ENCODE results near the gene TUBGCP3.

TUBGCP3 gene

DNA sequence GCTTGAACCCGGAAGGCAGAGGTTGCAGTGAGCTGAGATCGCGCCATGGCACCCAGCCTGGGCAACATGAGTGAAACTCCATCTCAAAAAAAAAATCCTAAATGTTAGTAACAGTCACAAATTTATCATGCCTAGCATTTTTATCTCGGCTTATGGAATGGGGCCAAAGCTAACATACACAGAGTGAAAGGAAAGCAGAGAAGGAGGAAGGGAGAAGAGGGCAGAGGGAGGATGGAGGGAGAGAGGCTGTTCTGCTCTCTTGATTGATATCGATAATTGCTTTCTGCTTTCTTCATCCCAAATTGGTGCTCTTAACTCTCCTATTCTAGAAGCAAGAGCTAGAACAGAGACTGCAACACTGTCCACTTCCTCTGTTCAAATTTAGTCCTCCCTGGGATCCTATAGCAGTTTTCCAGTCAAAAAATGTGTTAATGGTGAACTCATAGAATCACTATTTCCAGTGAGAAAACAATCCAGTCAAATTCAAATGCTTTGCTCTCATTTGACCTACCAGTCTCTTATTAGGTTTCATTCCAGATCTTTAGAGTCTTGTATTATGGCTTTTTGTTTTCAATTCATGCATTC lies 15.8 kb upstream of the TUBGCP3 start:
- in situ Hi-C loops (cut with MboI; ENCODE audit: low pct_unique_long_range_greater_than_20kb, low sequenced_read_pairs, unreplicated experiment): loop anchor here (25.0 kb wide), 1 partner anchor 1141 kb away; no protein-coding TSS in a partner anchor
- TF ChIP-seq, protein P1, sequence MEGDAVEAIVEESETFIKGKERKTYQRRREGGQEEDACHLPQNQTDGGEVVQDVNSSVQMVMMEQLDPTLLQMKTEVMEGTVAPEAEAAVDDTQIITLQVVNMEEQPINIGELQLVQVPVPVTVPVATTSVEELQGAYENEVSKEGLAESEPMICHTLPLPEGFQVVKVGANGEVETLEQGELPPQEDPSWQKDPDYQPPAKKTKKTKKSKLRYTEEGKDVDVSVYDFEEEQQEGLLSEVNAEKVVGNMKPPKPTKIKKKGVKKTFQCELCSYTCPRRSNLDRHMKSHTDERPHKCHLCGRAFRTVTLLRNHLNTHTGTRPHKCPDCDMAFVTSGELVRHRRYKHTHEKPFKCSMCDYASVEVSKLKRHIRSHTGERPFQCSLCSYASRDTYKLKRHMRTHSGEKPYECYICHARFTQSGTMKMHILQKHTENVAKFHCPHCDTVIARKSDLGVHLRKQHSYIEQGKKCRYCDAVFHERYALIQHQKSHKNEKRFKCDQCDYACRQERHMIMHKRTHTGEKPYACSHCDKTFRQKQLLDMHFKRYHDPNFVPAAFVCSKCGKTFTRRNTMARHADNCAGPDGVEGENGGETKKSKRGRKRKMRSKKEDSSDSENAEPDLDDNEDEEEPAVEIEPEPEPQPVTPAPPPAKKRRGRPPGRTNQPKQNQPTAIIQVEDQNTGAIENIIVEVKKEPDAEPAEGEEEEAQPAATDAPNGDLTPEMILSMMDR (IDR thresholded peaks at IDR 0.05; ENCODE audit: extremely low read depth, insufficient read depth, missing control alignments): no peak
- no peak for DNase-seq (ENCODE audit: low spot score)

DNA sequence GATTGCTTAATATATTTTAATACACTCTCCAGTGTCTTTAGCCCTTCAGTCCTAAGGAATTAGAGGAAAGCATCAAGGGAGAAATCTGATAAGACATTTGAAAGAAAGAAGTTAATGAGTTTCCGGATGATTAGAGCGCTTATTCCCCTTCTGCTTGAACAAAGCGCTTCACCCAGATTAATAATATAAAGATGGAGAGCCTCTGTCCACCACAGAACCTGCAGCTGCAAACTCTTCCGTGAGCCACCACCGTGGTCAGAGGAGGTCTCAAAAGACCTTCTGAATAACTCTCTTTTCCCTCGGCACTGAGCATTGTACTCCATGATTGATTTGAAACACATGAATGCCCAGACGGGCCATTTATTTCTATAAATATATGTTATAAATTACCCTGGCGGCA lies 14.2 kb upstream of the TUBGCP3 start:
- TF ChIP-seq, protein P1 (IDR thresholded peaks at IDR 0.05; ENCODE audit: extremely low read depth, insufficient read depth, missing control alignments): no peak
- in situ Hi-C loops (cut with MboI; ENCODE audit: low pct_unique_long_range_greater_than_20kb, low sequenced_read_pairs, unreplicated experiment): loop anchor here (25.0 kb wide), 1 partner anchor 1140 kb away; no protein-coding TSS in a partner anchor
- DNase-seq (ENCODE audit: low spot score): no peak

DNA sequence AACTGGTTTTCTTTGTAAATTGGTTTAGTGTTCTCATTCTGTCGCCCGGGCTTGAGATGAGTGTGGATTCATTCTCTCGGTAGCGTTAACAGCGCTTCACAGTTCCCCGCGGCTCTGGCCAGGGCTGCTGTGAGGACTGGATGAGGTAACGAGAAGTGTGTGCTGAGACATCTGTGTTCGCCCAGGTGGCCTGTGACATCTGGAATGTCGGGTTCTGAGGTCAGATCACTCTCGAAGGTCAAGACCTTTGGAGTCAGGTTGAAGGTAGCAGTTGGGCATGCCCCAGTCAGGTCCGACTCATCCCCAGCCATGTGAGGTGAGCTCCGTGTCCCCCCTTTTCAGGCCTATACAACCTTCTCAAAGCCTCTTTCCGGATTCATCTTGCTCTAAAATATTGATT lies 13.4 kb upstream of the TUBGCP3 start:
- TF ChIP-seq, protein P1 (IDR thresholded peaks at IDR 0.05; ENCODE audit: extremely low read depth, insufficient read depth, missing control alignments): no peak
- in situ Hi-C loops (cut with MboI; ENCODE audit: low pct_unique_long_range_greater_than_20kb, low sequenced_read_pairs, unreplicated experiment): loop anchor here (25.0 kb wide), 1 partner anchor 1139 kb away; no protein-coding TSS in a partner anchor
- DNase-seq (ENCODE audit: low spot score): no peak

DNA sequence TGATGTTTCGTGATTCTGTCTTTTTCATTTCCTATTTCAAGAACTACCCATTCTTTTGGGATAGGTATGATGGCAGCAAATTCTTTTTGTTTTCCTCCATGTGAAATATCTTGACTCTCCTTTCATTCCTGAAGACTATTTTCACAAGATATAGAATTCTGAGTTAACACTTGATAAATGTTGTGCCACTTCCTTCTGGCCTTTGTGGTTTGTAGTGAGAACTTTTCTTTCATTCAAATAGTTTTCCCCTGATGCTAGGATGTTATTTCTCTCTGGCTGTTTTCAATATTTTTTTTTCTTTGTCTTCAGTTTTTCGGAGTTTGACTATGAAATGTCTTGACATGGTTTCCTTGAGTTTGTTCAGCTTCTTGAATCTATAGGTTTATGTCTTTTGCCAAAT lies 8.3 kb upstream of the TUBGCP3 start:
- in situ Hi-C loops (cut with MboI; ENCODE audit: low pct_unique_long_range_greater_than_20kb, low sequenced_read_pairs, unreplicated experiment): no loop called here
- TF ChIP-seq, protein P1 (IDR thresholded peaks at IDR 0.05; ENCODE audit: extremely low read depth, insufficient read depth, missing control alignments): no peak
- no peak for DNase-seq (ENCODE audit: low spot score)

DNA sequence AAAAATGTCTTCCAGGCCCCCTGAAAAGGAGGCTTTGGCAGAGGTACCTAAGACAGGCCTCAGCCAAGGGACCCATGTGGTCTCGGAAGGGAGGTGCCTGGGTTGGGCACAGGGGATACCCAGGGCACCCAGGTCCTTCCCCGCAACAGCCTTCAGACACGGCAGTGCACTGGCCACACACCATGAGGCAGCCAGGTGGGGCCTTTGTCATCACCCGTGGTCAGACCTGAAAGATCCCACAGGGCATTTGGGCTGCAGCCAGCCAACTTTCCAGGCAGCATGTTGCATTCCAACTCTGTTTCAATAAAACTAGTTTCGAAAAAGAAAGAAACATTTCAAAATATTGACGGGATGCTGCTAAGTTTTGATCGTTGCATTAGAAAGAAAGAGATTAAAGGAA lies 4.7 kb upstream of the TUBGCP3 start:
- no peak for DNase-seq (ENCODE audit: low spot score)
- TF ChIP-seq, protein P1 (IDR thresholded peaks at IDR 0.05; ENCODE audit: extremely low read depth, insufficient read depth, missing control alignments): no peak
- in situ Hi-C loops (cut with MboI; ENCODE audit: low pct_unique_long_range_greater_than_20kb, low sequenced_read_pairs, unreplicated experiment): no loop called here

DNA sequence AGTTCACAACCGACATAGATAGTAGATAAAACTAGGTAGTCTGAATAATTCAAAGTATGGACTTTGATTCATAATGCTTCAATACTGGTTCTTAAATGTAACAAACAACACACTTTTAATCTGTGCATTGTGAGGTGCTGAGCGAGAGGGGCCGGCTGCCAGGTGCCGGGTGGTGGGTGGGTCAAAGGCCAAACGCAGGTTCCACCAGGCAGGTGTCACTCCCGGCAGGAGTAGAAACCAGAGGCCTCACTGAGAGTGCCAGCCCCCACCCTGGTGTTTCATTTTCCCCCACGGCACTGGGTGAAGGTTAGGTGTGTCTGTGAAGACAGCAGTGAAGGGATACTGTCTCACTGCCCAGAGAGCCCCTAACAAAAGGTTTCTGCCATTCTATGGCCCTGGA lies 4.2 kb upstream of the TUBGCP3 start:
- TF ChIP-seq, protein P1 (IDR thresholded peaks at IDR 0.05; ENCODE audit: extremely low read depth, insufficient read depth, missing control alignments): no peak
- in situ Hi-C loops (cut with MboI; ENCODE audit: low pct_unique_long_range_greater_than_20kb, low sequenced_read_pairs, unreplicated experiment): no loop called here
- no peak for DNase-seq (ENCODE audit: low spot score)
